Measurements from ENCODE around the gene ITIH1. TPM values are rescaled to one million over a fixed set of nuclear protein-coding genes. Genes with fewer than 3 reads are reported as not detected.

The ITIH1 gene
- total and polyA plus RNA-seq, 2 of the 4 experiments (the other 2 are of a cell fraction) = not detected

GRCh38 chr3:52793702-52794611, 16.6 kb downstream of the ITIH1 start:
- no peak overlapping the region for H2BK120ac ChIP-seq (ENCODE audit: low read depth, low read length)
- no peak overlapping the region for H3K27ac ChIP-seq (ENCODE audit: insufficient read depth, low read length)
- H3K4me2 ChIP-seq (ENCODE audit: low read depth, low read length) = no peak overlapping the region
- intact Hi-C loops (cut with micrococcal nuclease) (no loop called here), in situ Hi-C loops (cut with MboI; ENCODE audit: low sequenced_read_pairs) (no loop called here), dilution Hi-C loops (cut with HindIII; ENCODE audit: low sequenced_read_pairs, unreplicated experiment) (no loop called here)
- H3K79me1 ChIP-seq (ENCODE audit: low read depth in 1 of 2, low read length in 2 of 2) = no peaks in the 10 kb centered on the region
- no peaks in the 10 kb centered on the region for H3K36me3 ChIP-seq (ENCODE audit: control insufficient read depth, insufficient read depth, low read length)
- H3K23ac ChIP-seq (ENCODE audit: low read depth, low read length) = no peak overlapping the region
- TF ChIP-seq RAD21 (IDR thresholded peaks at IDR 0.05; ENCODE audit: low read length) = no peak
- no peak for TF ChIP-seq MXI1 (IDR thresholded peaks at IDR 0.05; ENCODE audit: borderline replicate concordance, low read depth, low read length)
- no peak for TF ChIP-seq SMC3 (IDR thresholded peaks at IDR 0.05; ENCODE audit: low read depth, low read length)
- TF ChIP-seq CEBPB (IDR thresholded peaks at IDR 0.05; ENCODE audit: low read depth, low read length) = no peak
- no peak for TF ChIP-seq CTCF (conservative IDR thresholded peaks at IDR 0.05; ENCODE audit: low read depth, low read length)
- TF ChIP-seq MAFK (IDR thresholded peaks at IDR 0.05; ENCODE audit: low read depth, low read length) = no peak
- no TSS peak for BruUV-seq (replicated peaks)
- no peak overlapping the region for H4K8ac ChIP-seq (ENCODE audit: low read depth in 2 of 2, low read length in 2 of 2)
- no peak overlapping the region for H2AK9ac ChIP-seq (replicated peaks; ENCODE audit: low read depth, low read length, poor library complexity)
- H2BK15ac ChIP-seq (ENCODE audit: low read depth, low read length) = no peak overlapping the region
- H3K14ac ChIP-seq (replicated peaks; ENCODE audit: low read depth, low read length) = no peak overlapping the region
- no peak overlapping the region for H4K91ac ChIP-seq (ENCODE audit: insufficient read depth, low read depth, low read length)
- no peaks in the 10 kb centered on the region for H3K9me3 ChIP-seq (ENCODE audit: control insufficient read depth, insufficient read depth, low read length)
- no peaks in the 10 kb centered on the region for H3K9me1 ChIP-seq (ENCODE audit: insufficient read depth, low read length)
- no peaks in the 10 kb centered on the region for H4K20me1 ChIP-seq (ENCODE audit: insufficient read depth, low read length)
- H2BK5ac ChIP-seq (ENCODE audit: low read depth, low read length, poor library complexity, severe bottlenecking) = no peak overlapping the region
- 100% methylated on average over 2 of the region's 9 CpGs; no CpG with 5 or more reads in 1 of the 2 experiments for WGBS, 2 experiments (ENCODE audit: extremely low coverage in 2 of 2, insufficient read length in 1 of 2)
- no peak overlapping the region for H3K4ac ChIP-seq (ENCODE audit: low read depth, low read length)
- H4K5ac ChIP-seq (ENCODE audit: low read depth, low read length) = no peak overlapping the region
- no peak for DNase-seq
- ATAC-seq (ENCODE audit: low read depth) = no peak
- CTCF ChIA-PET = no interaction called here
- H3K18ac ChIP-seq (ENCODE audit: low read depth, low read length) = no peak overlapping the region
- H3K4me1 ChIP-seq (ENCODE audit: control insufficient read depth, insufficient read depth, low read length) = peaks cover 1% of the 10 kb centered on the region; the same call in 1 of the 2 replicates
- POLR2A ChIA-PET (ENCODE audit: unreplicated experiment) = interaction anchor here (0.5 kb wide), 1 partner anchor 10 kb away, joined by 3 read pairs; no protein-coding TSS in a partner anchor
- H2AFZ ChIP-seq (replicated peaks; ENCODE audit: low read length, poor library complexity) = no peak overlapping the region
- no peak overlapping the region for H3K4me3 ChIP-seq (ENCODE audit: insufficient read depth, low read depth, low read length)
- H3K27me3 ChIP-seq (ENCODE audit: control insufficient read depth, insufficient read depth, low read length) = peaks cover 27% of the 10 kb centered on the region; the same call in 1 of the 2 replicates
- H2AK5ac ChIP-seq (ENCODE audit: low read depth, low read length) = no peak overlapping the region
- no peak overlapping the region for H2BK20ac ChIP-seq (ENCODE audit: low read depth, low read length)
- H3K9ac ChIP-seq (ENCODE audit: low read depth, low read length) = no peak overlapping the region
- no peak overlapping the region for H3K56ac ChIP-seq (ENCODE audit: extremely low read depth, insufficient read depth, low read length)

Data from IMR-90 (cell line).